Common myeloid progenitor, CD34-positive (primary cell): ENCODE results near the gene CDC42BPA.
A peak's percentile ranks its signal among the peaks of the same experiment; 100 is the strongest.

Experiments used
- CTCF ChIA-PET: fragments of 350-600 bp; sonication (Branson Sonifier 250); formaldehyde crosslinking; loops from one replicate; lab custom pipeline; 2021; ENCODE audit warnings: antibody characterized with exemption; lab: Charles Lee
- POLR2A ChIA-PET: fragments of 350-600 bp; sonication (Branson Sonifier 250); formaldehyde crosslinking; loops from one replicate; lab custom pipeline; 2021; ENCODE audit warnings: antibody characterized with exemption; lab: Charles Lee
- DNase-seq, 3 donors: peaks; one replicate each; pipeline versions ENCODE4 v3.0.0 to v3.0.0-alpha.2; 2013
- H3K27ac ChIP-seq, 2 experiments: 1 replicate in 1 of 2; 2 replicates in 1 of 2; pipeline ENCODE4 v1.7.0; 2013; ENCODE audit warnings: inconsistent platforms in 2 of 2, low read length in 2 of 2, mild to moderate bottlenecking in 2 of 2, low read depth in 1 of 2, moderate library complexity in 1 of 2; ENCODE audit not compliant: severe bottlenecking in 2 of 2, insufficient read depth in 1 of 2, poor library complexity in 1 of 2
- H3K27me3 ChIP-seq, 5 experiments: replicated peaks in 2 of 5; 1 replicate in 3 of 5; 2 replicates in 2 of 5; pipeline versions ENCODE4 v1.6.1 to v1.7.0; 2013; ENCODE audit warnings: low read length in 4 of 5, mild to moderate bottlenecking in 2 of 5, moderate library complexity in 2 of 5, inconsistent platforms in 1 of 5; ENCODE audit not compliant: insufficient read depth in 5 of 5, control insufficient read depth in 4 of 5
- H3K36me3 ChIP-seq, 4 experiments: 1 replicate in 2 of 4; 2 replicates in 2 of 4; pipeline versions ENCODE4 v1.6.1 to v1.7.0; 2013; ENCODE audit warnings: low read length in 3 of 4, control low read depth in 1 of 4, mild to moderate bottlenecking in 1 of 4; ENCODE audit not compliant: control insufficient read depth in 4 of 4, insufficient read depth in 4 of 4
- H3K4me1 ChIP-seq, 4 experiments: 1 replicate in 3 of 4; 2 replicates in 1 of 4; pipeline versions ENCODE4 v1.6.1 to v1.7.1; 2013; ENCODE audit warnings: low read length in 3 of 4, mild to moderate bottlenecking in 3 of 4, control low read depth in 1 of 4, inconsistent platforms in 1 of 4, moderate library complexity in 1 of 4; ENCODE audit not compliant: control insufficient read depth in 4 of 4, insufficient read depth in 4 of 4; ENCODE audit errors: control extremely low read depth in 1 of 4
- H3K4me3 ChIP-seq, 7 experiments: 1 replicate in 4 of 7; 2 replicates in 3 of 7; pipeline versions ENCODE4 v1.5.1 to v1.7.0; 2013; ENCODE audit warnings: mild to moderate bottlenecking in 7 of 7, low read length in 6 of 7, moderate library complexity in 6 of 7, inconsistent platforms in 2 of 7, low read depth in 2 of 7, control low read depth in 1 of 7; ENCODE audit not compliant: insufficient read depth in 4 of 7, control insufficient read depth in 1 of 7; ENCODE audit errors: extremely low read depth in 1 of 7
- H3K9me3 ChIP-seq, 5 experiments: 1 replicate in 4 of 5; 2 replicates in 1 of 5; pipeline versions ENCODE4 v1.6.1 to v1.7.1; 2013; ENCODE audit warnings: low read length in 4 of 5, mild to moderate bottlenecking in 2 of 5, inconsistent platforms in 1 of 5, low read depth in 1 of 5, moderate library complexity in 1 of 5; ENCODE audit not compliant: control insufficient read depth in 4 of 5, insufficient read depth in 2 of 5; ENCODE audit errors: control extremely low read depth in 1 of 5
- WGBS: methylation state at CpG from one replicate; pipeline ENCODE4 v1.1.5; 2013; ENCODE audit not compliant: insufficient coverage; 5-methylcytosine and 5-hydroxymethylcytosine counted together

CDC42BPA gene

GRCh38 chr1:226950316-226950715 lies 368.0 kb downstream of the CDC42BPA start:
- H3K27ac ChIP-seq: no peak overlapping the region
- H3K4me3 ChIP-seq: no peak overlapping the region
- ChIA-PET POLR2A (no interaction called here), CTCF (interaction anchor here (0.8 kb wide), 1 partner anchor 28 kb away, joined by 3 read pairs; no protein-coding TSS in a partner anchor)
- peaks cover 0 to 15% (median 9%) of the 10 kb centered on the region in 4 experiments for H3K36me3 ChIP-seq
- H3K27me3 ChIP-seq: no peaks in the 10 kb centered on the region
- no CpG with 5 or more reads among the region's 1 CpG for WGBS
- no peak for DNase-seq
- peaks cover 0 to 28% (median 7%) of the 10 kb centered on the region in 4 experiments for H3K4me1 ChIP-seq
- H3K9me3 ChIP-seq: peaks cover 0 to 7% (median 0%) of the 10 kb centered on the region in 5 experiments

- Histone ChIP-seq H3K4me1 (peaks cover 0 to 36% (median 9%) of the 10 kb centered on the region in 4 experiments), H3K27ac (no peak overlapping the region), H3K4me3 (no peak overlapping the region), H3K9me3 (peaks cover 0 to 2% (median 0%) of the 10 kb centered on the region in 5 experiments), H3K27me3 (no peaks in the 10 kb centered on the region), H3K36me3 (peaks cover 0 to 11% (median 6%) of the 10 kb centered on the region in 4 experiments)
- WGBS: 67% methylated on average over 1 of the region's 3 CpGs
- no peak for DNase-seq
- ChIA-PET POLR2A (no interaction called here), CTCF (no interaction called here)
These were observed 368.9 kb downstream of the CDC42BPA start for GRCh38 chr1:226949401-226949800.

GRCh38 chr1:226948996-226949395 lies 369.3 kb downstream of the CDC42BPA start:
- WGBS: 98% methylated on average over 13 of the region's 15 CpGs
- DNase-seq: no peak
- no peaks in the 10 kb centered on the region for H3K27me3 ChIP-seq
- CTCF ChIA-PET: interaction anchor here (0.6 kb wide), 1 partner anchor 1016 kb away, joined by 3 read pairs; no protein-coding TSS in a partner anchor
- H3K36me3 ChIP-seq: peaks cover 0 to 11% (median 6%) of the 10 kb centered on the region in 4 experiments
- H3K9me3 ChIP-seq: peaks cover 0 to 2% (median 0%) of the 10 kb centered on the region in 5 experiments
- peaks cover 0 to 36% (median 10%) of the 10 kb centered on the region in 4 experiments for H3K4me1 ChIP-seq
- no peak overlapping the region for H3K4me3 ChIP-seq
- H3K27ac ChIP-seq: no peak overlapping the region
- POLR2A ChIA-PET: no interaction called here

GRCh38 chr1:226948480-226948879 lies 369.8 kb downstream of the CDC42BPA start:
- 92% methylated on average over 3 of the region's 6 CpGs for WGBS
- Histone ChIP-seq H3K9me3 (peaks cover 0 to 2% (median 0%) of the 10 kb centered on the region in 5 experiments), H3K36me3 (peaks cover 0 to 11% (median 3%) of the 10 kb centered on the region in 4 experiments), H3K27ac (no peak overlapping the region), H3K4me3 (no peak overlapping the region), H3K4me1 (peaks cover 0 to 39% (median 12%) of the 10 kb centered on the region in 4 experiments), H3K27me3 (no peaks in the 10 kb centered on the region)
- ChIA-PET POLR2A (no interaction called here), CTCF (interaction anchor here (0.6 kb wide), 1 partner anchor 1015 kb away, joined by 3 read pairs; no protein-coding TSS in a partner anchor)
- DNase-seq: no peak

GRCh38 chr1:226948051-226948450 lies 370.2 kb downstream of the CDC42BPA start:
- ChIA-PET CTCF (interaction anchor here (1.0 kb wide), 1 partner anchor 65 kb away, joined by 3 read pairs; no protein-coding TSS in a partner anchor), POLR2A (no interaction called here)
- Histone ChIP-seq H3K36me3 (peaks cover 0 to 9% (median 4%) of the 10 kb centered on the region in 4 experiments), H3K27ac (no peak overlapping the region), H3K27me3 (no peaks in the 10 kb centered on the region), H3K4me3 (no peak overlapping the region), H3K4me1 (peaks cover 0 to 43% (median 13%) of the 10 kb centered on the region in 4 experiments), H3K9me3 (peaks cover 0 to 2% (median 0%) of the 10 kb centered on the region in 5 experiments)
- no peak for DNase-seq
- WGBS: 100% methylated on average over 2 of the region's 2 CpGs

- 100% methylated on average over 1 of the region's 3 CpGs for WGBS
- peaks cover 0 to 10% (median 4%) of the 10 kb centered on the region in 4 experiments for H3K36me3 ChIP-seq
- no peak for DNase-seq
- CTCF ChIA-PET: interaction anchor here (1.0 to 1.3 kb wide), 2 partner anchors 34 to 63 kb away, joined by 3 to 4 read pairs; no protein-coding TSS in a partner anchor
- peak overlapping the region in 1 of 2 experiments; percentile 12 for H3K27ac ChIP-seq
- H3K4me3 ChIP-seq: no peak overlapping the region
- H3K27me3 ChIP-seq: no peaks in the 10 kb centered on the region
- peaks cover 0 to 51% (median 20%) of the 10 kb centered on the region in 4 experiments for H3K4me1 ChIP-seq
- H3K9me3 ChIP-seq: peaks cover 0 to 2% (median 0%) of the 10 kb centered on the region in 5 experiments
- POLR2A ChIA-PET: interaction anchor here (0.6 kb wide), 1 partner anchor 308 kb away, joined by 3 read pairs; no protein-coding TSS in a partner anchor
These were observed 371.5 kb downstream of the CDC42BPA start for GRCh38 chr1:226946841-226947240.

- Histone ChIP-seq H3K9me3 (peaks cover 0 to 2% (median 0%) of the 10 kb centered on the region in 5 experiments), H3K36me3 (peaks cover 0 to 12% (median 4%) of the 10 kb centered on the region in 4 experiments), H3K27ac (peak overlapping the region in 1 of 2 experiments; percentile 50), H3K27me3 (no peaks in the 10 kb centered on the region), H3K4me3 (no peak overlapping the region), H3K4me1 (peaks cover 0 to 51% (median 21%) of the 10 kb centered on the region in 4 experiments)
- no peak for DNase-seq
- WGBS: 98% methylated on average over 6 of the region's 9 CpGs
- ChIA-PET POLR2A (interaction anchor here (0.6 kb wide), 1 partner anchor 308 kb away, joined by 3 read pairs; no protein-coding TSS in a partner anchor), CTCF (interaction anchor here (1.3 kb wide), 1 partner anchor 34 kb away, joined by 4 read pairs; no protein-coding TSS in a partner anchor)
These were observed 372.0 kb downstream of the CDC42BPA start for GRCh38 chr1:226946285-226946684.
